G401 (cell line): ENCODE results near the gene SNRNP35. TPM values are rescaled to one million over a fixed set of nuclear protein-coding genes. Genes with fewer than 3 reads are reported as not detected.
"Not testable (repeated sequence)": the region's sequence is repeated elsewhere in the genome, so short reads cannot be mapped to it uniquely, and the experiment has no call there.

Experiments used
- DNase-seq: peaks from one replicate; pipeline ENCODE4 v3.0.0-alpha.2; 2015; ENCODE audit warnings: low spot score
- in situ Hi-C: cut with HindIII; loops from 2 replicates; pipeline ENCODE4 v1.10.0; 2016; ENCODE audit warnings: low sequenced_read_pairs, mixed read lengths
- total RNA-seq: library from RNA; depleted of rRNA; stranded (reverse); fragments of >200 nt; shearing (Covaris generic); gene quantifications from 2 replicates; pipeline ENCODE4 v1.2.3, GENCODE V29; 2014; rRNA removed

The SNRNP35 gene
- total RNA-seq, 1 experiment from 2014 or later = 9.1 TPM

DNA sequence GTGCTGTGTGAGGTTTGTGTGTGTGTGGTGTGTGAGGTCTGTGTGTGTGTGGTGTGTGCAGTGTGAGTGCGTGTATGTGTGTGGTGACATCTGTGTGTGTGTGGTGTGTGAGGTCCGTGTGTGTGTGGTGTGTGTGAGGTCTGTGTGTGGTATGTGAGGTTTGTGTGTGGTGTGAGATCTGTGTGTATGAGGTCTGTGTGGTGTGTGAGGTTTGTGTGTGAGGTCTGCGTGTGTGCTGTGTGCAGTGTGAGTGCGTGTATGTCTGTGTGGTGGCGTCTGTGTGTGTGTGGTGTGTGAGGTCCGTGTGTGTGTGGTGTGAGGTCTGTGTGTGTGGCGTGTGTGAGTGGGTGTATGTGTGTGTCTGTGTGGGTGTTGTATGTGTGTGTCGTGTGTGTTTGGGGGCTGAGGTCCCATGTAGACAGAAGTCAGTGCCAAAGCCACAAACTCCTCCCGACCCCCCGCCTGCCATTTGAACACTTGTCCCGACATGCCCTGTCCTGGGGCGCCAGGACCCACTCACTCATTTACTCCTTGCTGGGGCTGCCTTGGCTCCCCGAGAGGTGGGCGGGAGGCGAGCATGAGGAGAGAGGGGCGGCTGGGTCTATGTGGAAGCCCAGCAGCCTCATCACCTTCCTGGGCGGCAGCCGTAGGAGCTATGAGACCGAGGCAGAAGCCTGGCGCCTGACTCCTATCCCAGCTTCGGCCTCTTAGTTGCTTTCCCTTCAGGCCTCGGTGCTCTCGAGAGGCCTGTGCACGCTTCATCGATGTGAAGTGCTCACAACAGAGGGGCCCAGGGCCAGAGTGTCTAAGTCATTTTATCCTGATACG, 55.1 kb downstream of the SNRNP35 start:
- in situ Hi-C loops = no loop called here
- no peak for DNase-seq

GRCh38 chr12:123513805-123514204, 55.9 kb downstream of the SNRNP35 start:
- in situ Hi-C loops = no loop called here
- no peak for DNase-seq

- DNase-seq, in situ Hi-C loops: not testable (repeated sequence)
Observed at GRCh38 chr12:123514582-123515221, 56.8 kb downstream of the SNRNP35 start.

DNA sequence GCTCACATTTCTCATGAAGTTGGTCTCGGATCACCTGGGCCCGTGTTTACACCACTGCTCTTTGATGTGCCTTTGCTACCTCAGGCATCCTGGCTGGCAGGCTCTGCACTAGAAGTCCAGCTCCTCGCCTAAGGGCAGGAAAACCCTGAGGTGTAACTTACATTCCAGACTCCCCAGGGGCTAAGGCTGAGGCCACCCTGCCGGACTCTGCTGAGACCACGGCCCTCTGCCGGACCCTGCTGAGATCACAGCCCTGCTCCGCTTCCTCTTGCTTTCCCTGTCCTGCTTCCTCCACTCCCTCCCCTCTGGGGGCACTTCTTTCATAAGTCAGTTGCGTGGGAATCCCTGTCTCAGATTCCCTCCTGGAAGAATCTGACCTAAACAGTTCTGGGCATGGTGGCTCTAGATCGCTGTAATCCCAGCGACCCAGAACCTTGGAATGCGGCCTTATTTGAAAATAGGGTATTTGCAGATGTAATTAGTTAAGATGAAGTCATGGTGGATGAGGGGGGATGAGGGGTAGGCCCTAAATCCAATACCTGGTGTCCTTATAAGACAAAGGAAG, 58.4 kb downstream of the SNRNP35 start:
- no peak for DNase-seq
- in situ Hi-C loops = no loop called here

Other genes starting within 250 kb of the SNRNP35 start
- gene MPHOSPH9, start 225.0 kb upstream of the SNRNP35 start, total RNA-seq = 43.2 and 52.6 TPM in 2 replicates
- gene MTRFR, start 224.7 kb upstream of the SNRNP35 start, total RNA-seq = 13.5 and 17.5 TPM in 2 replicates
- 132 and 223 TPM in 2 replicates for gene CDK2AP1, start 186.3 kb upstream of the SNRNP35 start, total RNA-seq
- 9.7 and 16.0 TPM in 2 replicates for gene SBNO1, start 93.3 kb upstream of the SNRNP35 start, total RNA-seq
- gene KMT5A, start 74.0 kb upstream of the SNRNP35 start, total RNA-seq = 24.1 and 58.2 TPM in 2 replicates
- gene RILPL2, start 21.5 kb upstream of the SNRNP35 start, total RNA-seq = 5.0 and 7.4 TPM in 2 replicates
- gene RILPL1, start 75.6 kb downstream of the SNRNP35 start, total RNA-seq = 22.2 and 38.2 TPM in 2 replicates
- gene TMED2, start 126.4 kb downstream of the SNRNP35 start, total RNA-seq = 259 and 337 TPM in 2 replicates
- gene DDX55, start 144.0 kb downstream of the SNRNP35 start, total RNA-seq = 26.8 and 29.3 TPM in 2 replicates
- gene EIF2B1, start 175.5 kb downstream of the SNRNP35 start, total RNA-seq = 48.8 and 91.2 TPM in 2 replicates
- gene GTF2H3, start 175.7 kb downstream of the SNRNP35 start, total RNA-seq = 19.9 and 37.1 TPM in 2 replicates
- 6.7 and 13.0 TPM in 2 replicates for gene TCTN2, start 213.0 kb downstream of the SNRNP35 start, total RNA-seq